ENCODE data around the gene AHDC1. TPM values are rescaled to one million over a fixed set of nuclear protein-coding genes. Genes with fewer than 3 reads are reported as not detected.

The AHDC1 gene
- total and polyA plus RNA-seq, 2 of the 13 experiments (the other 11 are each of a cell fraction or from before 2014, with no cell fraction given), result 1.0 to 2.7 TPM

DNA sequence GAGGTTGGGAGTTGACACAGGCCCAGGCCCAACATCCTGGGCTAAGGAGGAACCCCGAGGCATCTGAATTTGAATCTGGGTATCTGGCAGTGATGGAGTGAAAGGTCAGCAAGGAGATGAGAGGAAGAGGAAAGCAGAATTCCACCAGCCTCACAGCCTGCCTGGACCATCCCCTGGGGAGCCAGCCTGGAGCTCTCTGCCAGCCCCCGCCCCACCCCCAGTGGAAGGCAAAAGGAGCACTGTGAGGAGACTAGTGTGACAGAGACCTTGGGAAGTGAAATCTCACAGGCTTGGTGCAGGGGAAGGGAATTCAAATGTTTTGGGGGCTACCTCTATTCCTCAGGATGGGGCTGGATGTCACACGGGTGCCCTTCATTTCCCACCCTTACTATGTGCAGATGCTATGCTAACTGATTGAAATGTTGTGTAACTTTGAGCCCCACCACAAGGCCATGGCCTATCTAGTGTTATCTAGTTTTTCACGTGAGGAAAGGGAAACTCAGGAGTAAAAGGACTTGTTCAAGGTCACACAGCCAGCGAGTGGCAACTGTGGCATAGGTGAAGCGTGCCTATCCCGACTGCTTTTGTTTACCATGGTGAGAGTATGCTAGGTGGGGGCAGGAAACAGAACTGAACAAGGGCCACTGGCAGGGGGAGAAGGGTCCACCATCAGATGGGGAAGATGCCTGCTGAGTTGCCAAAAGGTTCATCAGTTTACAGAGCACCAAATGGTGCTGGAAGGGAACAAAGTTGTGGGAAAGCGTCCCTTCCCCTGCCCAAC, 29.8 kb downstream of the AHDC1 start (continued):
- TF ChIP-seq MIER3 (CRISPR knock-in tag; IDR thresholded peaks at IDR 0.05; ENCODE audit: borderline replicate concordance) (peak; percentile 50; the same call in 1 of the 2 replicates), GATAD2A (CRISPR knock-in tag; IDR thresholded peaks at IDR 0.05) (peak; percentile 90), FOXO1 (CRISPR knock-in tag; IDR thresholded peaks at IDR 0.05) (peak; percentile 76), HES4 (CRISPR knock-in tag; IDR thresholded peaks at IDR 0.05; ENCODE audit: borderline replicate concordance) (no peak), RNF2 (conservative IDR thresholded peaks at IDR 0.05; ENCODE audit: low read depth) (0 out of 2 replicates have a peak, but pooled peaks have one; percentile 27), ETV6 (CRISPR knock-in tag; conservative IDR thresholded peaks at IDR 0.05) (peak; percentile 65; the same call in 1 of the 2 replicates), ZNF644 (CRISPR knock-in tag; IDR thresholded peaks at IDR 0.05; ENCODE audit: low read depth) (peak; percentile 55; the same call in 1 of the 2 replicates), SRSF4 (IDR thresholded peaks at IDR 0.05; ENCODE audit: low read depth, low read length, poor library complexity, severe bottlenecking) (no peak), MZF1 (CRISPR knock-in tag; IDR thresholded peaks at IDR 0.05; ENCODE audit: borderline replicate concordance) (no peak), KMT2B (CRISPR knock-in tag; IDR thresholded peaks at IDR 0.05) (0 out of 2 replicates have a peak, but pooled peaks have one; percentile 20), MTA1 (CRISPR knock-in tag; IDR thresholded peaks at IDR 0.05; ENCODE audit: borderline replicate concordance) (0 out of 2 replicates have a peak, but pooled peaks have one; percentile 48), YEATS2 (CRISPR knock-in tag; IDR thresholded peaks at IDR 0.05; ENCODE audit: borderline replicate concordance) (peak; percentile 32; the same call in 1 of the 2 replicates), ZNF382 (CRISPR knock-in tag; IDR thresholded peaks at IDR 0.05; ENCODE audit: borderline replicate concordance) (no peak), ZNF350 (CRISPR knock-in tag; IDR thresholded peaks at IDR 0.05; ENCODE audit: borderline replicate concordance, low read depth) (no peak), ZNF12 (CRISPR knock-in tag; IDR thresholded peaks at IDR 0.05) (peak; percentile 65), THAP11 (CRISPR knock-in tag; IDR thresholded peaks at IDR 0.05) (peak; percentile 66; the same call in 1 of the 2 replicates), ZNF331 (CRISPR knock-in tag; IDR thresholded peaks at IDR 0.05) (peak; percentile 83), HDAC2 (CRISPR knock-in tag; IDR thresholded peaks at IDR 0.05) (peak; percentile 88), JUNB (CRISPR knock-in tag; IDR thresholded peaks at IDR 0.05; ENCODE audit: borderline replicate concordance) (no peak), U2AF2 (IDR thresholded peaks at IDR 0.05; ENCODE audit: low read depth, low read length) (no peak)
- TF ChIP-seq, protein P1, sequence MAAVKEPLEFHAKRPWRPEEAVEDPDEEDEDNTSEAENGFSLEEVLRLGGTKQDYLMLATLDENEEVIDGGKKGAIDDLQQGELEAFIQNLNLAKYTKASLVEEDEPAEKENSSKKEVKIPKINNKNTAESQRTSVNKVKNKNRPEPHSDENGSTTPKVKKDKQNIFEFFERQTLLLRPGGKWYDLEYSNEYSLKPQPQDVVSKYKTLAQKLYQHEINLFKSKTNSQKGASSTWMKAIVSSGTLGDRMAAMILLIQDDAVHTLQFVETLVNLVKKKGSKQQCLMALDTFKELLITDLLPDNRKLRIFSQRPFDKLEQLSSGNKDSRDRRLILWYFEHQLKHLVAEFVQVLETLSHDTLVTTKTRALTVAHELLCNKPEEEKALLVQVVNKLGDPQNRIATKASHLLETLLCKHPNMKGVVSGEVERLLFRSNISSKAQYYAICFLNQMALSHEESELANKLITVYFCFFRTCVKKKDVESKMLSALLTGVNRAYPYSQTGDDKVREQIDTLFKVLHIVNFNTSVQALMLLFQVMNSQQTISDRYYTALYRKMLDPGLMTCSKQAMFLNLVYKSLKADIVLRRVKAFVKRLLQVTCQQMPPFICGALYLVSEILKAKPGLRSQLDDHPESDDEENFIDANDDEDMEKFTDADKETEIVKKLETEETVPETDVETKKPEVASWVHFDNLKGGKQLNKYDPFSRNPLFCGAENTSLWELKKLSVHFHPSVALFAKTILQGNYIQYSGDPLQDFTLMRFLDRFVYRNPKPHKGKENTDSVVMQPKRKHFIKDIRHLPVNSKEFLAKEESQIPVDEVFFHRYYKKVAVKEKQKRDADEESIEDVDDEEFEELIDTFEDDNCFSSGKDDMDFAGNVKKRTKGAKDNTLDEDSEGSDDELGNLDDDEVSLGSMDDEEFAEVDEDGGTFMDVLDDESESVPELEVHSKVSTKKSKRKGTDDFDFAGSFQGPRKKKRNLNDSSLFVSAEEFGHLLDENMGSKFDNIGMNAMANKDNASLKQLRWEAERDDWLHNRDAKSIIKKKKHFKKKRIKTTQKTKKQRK (IDR thresholded peaks at IDR 0.05; ENCODE audit: low read length), result no peak
- TF ChIP-seq, protein P2, sequence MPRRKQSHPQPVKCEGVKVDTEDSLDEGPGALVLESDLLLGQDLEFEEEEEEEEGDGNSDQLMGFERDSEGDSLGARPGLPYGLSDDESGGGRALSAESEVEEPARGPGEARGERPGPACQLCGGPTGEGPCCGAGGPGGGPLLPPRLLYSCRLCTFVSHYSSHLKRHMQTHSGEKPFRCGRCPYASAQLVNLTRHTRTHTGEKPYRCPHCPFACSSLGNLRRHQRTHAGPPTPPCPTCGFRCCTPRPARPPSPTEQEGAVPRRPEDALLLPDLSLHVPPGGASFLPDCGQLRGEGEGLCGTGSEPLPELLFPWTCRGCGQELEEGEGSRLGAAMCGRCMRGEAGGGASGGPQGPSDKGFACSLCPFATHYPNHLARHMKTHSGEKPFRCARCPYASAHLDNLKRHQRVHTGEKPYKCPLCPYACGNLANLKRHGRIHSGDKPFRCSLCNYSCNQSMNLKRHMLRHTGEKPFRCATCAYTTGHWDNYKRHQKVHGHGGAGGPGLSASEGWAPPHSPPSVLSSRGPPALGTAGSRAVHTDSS (CRISPR knock-in tag; conservative IDR thresholded peaks at IDR 0.05), result no peak
- TF ChIP-seq, protein P3, sequence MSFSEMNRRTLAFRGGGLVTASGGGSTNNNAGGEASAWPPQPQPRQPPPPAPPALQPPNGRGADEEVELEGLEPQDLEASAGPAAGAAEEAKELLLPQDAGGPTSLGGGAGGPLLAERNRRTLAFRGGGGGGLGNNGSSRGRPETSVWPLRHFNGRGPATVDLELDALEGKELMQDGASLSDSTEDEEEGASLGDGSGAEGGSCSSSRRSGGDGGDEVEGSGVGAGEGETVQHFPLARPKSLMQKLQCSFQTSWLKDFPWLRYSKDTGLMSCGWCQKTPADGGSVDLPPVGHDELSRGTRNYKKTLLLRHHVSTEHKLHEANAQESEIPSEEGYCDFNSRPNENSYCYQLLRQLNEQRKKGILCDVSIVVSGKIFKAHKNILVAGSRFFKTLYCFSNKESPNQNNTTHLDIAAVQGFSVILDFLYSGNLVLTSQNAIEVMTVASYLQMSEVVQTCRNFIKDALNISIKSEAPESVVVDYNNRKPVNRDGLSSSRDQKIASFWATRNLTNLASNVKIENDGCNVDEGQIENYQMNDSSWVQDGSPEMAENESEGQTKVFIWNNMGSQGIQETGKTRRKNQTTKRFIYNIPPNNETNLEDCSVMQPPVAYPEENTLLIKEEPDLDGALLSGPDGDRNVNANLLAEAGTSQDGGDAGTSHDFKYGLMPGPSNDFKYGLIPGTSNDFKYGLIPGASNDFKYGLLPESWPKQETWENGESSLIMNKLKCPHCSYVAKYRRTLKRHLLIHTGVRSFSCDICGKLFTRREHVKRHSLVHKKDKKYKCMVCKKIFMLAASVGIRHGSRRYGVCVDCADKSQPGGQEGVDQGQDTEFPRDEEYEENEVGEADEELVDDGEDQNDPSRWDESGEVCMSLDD (CRISPR knock-in tag; IDR thresholded peaks at IDR 0.05; ENCODE audit: borderline replicate concordance), result 0 out of 2 replicates have a peak, but pooled peaks have one; percentile 15

Measured in HepG2 (cell line).